ENCODE data around the gene SNCAIP.

Gene SNCAIP

GRCh38 chr5:122430319-122430586 lies 118.2 kb downstream of the SNCAIP start:
- DNase-seq: no peak

GRCh38 chr5:122431298-122431697 lies 119.3 kb downstream of the SNCAIP start:
- DNase-seq: no peak

DNA sequence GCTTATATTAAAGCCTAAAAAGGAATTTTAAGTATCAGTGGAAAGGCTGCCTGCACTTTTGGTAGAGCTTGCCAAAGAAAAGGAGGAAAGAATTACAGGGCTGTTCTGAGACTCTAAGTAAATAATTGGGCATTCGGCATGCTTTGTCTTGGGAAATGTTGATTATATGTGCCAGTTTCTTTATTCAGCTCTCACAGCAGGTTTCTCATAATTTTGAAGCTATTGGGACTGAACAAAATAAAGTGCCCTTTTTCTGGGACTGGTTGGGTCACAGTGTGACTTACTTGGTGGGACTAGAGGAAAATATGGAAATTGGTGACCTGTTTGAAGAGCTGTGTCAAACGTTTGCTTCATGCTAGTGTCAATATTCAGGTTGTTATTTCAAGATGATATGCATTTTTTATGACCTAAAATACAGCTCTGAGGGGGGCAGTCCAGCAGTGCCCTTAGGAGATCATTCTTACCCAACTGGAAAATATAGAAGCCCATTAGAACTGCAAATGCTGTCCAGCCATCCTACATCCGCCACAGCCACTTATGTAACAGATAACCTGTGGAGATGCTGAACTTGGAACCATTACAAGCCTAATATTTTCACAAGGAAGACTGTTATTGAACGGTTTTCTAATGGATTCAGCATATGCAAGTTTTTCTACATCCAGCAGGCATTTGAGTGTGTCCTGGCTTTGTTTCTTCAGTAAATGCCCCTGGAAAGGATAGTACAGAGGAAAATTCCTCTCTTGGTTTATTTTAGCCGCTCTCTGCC lies 122.4 kb downstream of the SNCAIP start:
- DNase-seq: no peak

DNA sequence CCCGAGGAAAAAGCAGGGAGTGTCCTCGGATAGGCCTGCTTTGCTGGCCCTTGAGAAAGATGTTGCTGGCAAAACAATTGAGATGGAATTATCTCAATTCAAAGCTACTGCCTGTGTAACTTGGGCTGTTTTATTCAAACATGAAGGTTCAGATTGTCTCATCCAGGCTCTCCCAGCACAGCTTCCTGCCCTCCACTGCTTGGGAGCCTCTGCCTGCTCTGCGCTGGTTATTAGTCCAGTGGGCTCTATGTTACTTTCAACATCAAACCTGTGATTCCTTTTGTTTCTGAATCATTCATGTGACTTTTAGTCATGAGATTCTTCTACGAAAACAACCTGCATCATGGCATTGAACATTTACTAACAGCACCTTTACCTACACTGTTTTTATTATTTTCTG lies 123.2 kb downstream of the SNCAIP start:
- DNase-seq: no peak

DNA sequence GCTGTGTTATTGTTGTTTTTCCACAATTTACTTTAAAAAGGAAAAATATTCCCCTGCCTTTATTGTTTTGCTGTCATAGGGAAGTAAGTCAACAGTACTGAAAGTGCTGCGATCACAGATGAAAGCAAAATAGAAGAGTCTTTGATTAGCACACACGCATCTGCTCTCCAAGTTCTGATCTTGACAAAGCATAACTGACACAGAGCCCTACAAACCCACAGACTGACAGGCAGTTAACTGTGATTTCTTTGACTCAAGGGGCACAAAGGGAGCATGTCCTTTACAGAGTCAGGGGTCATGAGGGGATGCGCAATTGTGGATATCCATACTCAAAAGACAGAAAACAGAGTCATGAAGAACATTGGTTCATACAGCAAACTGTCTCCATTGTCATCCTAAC lies 123.7 kb downstream of the SNCAIP start:
- no peak for DNase-seq

DNA sequence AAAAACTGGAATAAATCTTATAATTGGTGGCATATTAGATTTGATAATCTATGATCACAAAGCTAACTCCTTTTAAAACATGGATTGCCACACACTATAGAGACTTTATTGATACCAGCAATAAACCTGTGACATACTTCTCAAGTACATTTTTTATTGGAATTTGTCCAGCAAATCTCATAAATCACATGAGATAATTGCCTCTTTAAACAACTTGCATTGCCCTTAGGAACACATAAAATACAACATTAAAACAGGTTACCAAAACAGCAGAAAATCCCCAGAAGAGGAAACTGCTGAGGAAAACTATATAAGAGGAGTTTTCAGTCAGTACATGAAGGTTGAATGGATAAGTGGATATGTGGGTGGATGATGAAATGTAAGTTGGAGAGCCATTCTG lies 124.6 kb downstream of the SNCAIP start:
- no peak for DNase-seq

- no peak for DNase-seq
Observed at GRCh38 chr5:122439645-122440044, 127.6 kb downstream of the SNCAIP start.

DNA sequence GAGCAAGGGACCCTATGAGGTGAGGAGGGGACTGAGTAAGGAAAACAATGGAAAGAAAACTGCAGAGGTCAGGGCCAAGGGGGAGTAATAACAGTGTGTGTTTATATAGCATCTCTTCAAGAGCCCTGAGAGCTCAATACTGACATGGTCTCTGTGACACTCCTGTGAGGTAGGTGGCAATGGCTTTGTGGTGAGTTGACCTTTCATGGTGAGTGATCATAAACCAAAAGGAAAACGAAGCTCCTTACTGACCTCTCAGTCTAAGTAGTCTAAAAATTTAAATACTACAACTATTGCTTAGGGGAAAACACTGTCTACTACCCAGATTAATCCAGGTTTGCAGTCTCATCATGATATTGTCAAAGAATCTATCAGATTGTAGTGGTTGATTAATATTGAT lies 130.9 kb downstream of the SNCAIP start:
- no peak for DNase-seq

- no peak for DNase-seq
Observed at GRCh38 chr5:122444411-122444810, 132.4 kb downstream of the SNCAIP start.

GRCh38 chr5:122445070-122445469 lies 133.0 kb downstream of the SNCAIP start:
- DNase-seq: no peak

DNA sequence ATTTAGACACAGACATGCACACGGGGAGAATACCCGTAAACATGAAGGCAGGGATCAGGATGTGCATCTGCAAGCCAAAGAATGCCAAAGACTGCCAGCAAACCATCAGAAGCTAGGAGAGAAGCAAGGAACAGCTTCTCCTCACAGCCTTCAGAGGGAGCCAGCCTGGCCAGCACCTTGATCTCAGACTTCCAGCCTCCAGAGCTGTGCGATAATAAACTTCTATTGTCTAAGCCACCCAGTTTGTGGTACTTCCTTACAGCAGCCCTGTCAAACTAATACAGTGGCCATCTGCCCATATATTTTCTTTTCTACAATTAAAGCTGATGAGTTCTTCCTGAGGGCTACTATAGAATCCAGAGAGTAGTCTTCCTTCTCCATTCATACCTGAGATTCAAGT lies 135.0 kb downstream of the SNCAIP start:
- no peak for DNase-seq

- DNase-seq: no peak
Observed at GRCh38 chr5:122447879-122448278, 135.8 kb downstream of the SNCAIP start.

GRCh38 chr5:122454541-122454940 lies 142.5 kb downstream of the SNCAIP start:
- no peak for DNase-seq

- DNase-seq: no peak
Observed at GRCh38 chr5:122455939-122456338, 143.9 kb downstream of the SNCAIP start.

- DNase-seq: no peak
Observed at GRCh38 chr5:122457178-122457826, 145.3 kb downstream of the SNCAIP start.

- no peak for DNase-seq
Observed at GRCh38 chr5:122458278-122458872, 146.3 kb downstream of the SNCAIP start.

- DNase-seq: no peak
Observed at GRCh38 chr5:122462486-122462885, 150.4 kb downstream of the SNCAIP start.

DNA sequence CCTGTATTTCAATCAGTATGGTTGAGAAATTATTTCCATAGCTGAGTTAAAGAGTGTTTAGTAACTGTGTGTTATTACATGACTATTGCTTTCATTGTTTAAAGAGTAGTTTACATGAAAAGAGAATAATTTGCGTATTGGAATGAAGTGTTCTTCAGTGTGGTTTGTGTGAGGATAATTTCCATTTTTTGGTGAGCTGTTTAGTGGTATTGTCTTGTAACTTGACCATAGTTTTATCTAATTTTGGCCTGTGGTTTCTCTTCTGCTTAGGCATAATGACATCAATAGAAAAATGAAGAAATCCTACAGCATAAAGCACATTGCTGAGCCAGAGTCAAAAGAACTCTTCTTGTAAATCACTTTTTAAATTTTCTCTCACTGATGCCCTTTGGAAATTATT lies 151.2 kb downstream of the SNCAIP start:
- DNase-seq: no peak

GRCh38 chr5:122464191-122464590 lies 152.2 kb downstream of the SNCAIP start:
- DNase-seq: no peak

DNA sequence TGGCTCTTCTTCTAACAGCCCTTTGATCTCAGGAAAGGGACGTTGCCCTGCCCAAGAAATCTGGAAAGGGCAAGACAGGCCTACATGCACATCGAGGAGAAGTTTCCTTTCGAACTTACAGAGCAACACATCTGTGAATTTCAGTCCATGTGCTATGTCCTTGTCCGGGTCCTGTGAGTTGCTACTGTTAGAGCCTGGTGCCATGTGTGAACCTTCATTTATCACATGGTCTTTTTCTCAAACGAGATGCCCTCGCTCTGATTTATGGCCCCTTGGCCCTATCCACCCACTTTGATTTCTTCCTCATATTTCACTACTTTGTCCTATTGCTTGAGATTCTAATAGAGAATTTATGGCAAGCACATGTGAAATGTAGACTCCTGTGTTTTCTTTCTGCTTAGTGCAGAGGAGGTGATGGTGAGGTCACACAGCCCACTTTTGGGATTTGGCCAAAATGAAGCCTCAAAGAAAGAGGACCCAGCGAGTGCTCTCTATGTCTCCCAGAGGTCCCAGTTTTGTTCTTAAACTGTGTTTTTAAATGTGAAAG lies 153.1 kb downstream of the SNCAIP start:
- no peak for DNase-seq

- DNase-seq: no peak
Observed at GRCh38 chr5:122465994-122466393, 154.0 kb downstream of the SNCAIP start.

GRCh38 chr5:122468351-122469116 lies 156.5 kb downstream of the SNCAIP start:
- DNase-seq: no peak

DNA sequence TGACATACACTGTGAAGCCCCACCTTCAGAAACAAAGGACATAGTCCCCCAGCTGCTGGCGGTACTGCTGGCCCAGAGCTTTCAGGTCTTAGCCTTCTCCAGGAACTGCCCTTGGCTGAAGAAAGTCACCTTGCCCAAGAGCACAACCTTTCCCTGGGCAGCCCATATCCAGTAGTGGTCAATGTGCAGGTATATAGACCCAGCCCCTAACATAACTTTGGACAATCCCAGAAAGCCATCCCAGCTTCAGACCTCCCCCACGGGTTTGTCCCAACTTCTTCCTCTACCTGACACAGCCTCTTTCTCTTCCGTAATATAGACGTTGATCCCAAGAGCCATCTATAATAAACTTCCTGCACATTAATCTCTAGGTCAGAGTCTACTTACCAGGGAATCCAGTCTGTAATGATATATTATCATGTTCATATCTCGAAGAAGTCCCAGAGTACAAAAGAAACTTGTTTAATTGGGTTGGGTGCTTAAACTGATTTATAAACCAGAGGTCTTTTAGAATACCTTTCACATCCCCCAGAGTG lies 157.4 kb downstream of the SNCAIP start:
- no peak for DNase-seq

Measured in activated CD4-positive, alpha-beta T cell treated with anti-CD3 and anti-CD28 coated beads for 48 hours (primary cell).